Central memory CD4-positive, alpha-beta T cell (primary cell): ENCODE data around the gene DNAH14.
"Not testable (repeated sequence)": the region's sequence is repeated elsewhere in the genome, so short reads cannot be mapped to it uniquely, and the experiment has no call there.

Source experiments
- DNase-seq: peaks from one replicate; pipeline ENCODE4 v3.0.0; 2022
- total RNA-seq, 3 experiments: gene quantifications; one replicate each; lab custom pipeline; 2026; lab: John Stamatoyannopoulos, UW

DNAH14 gene
- 0.11 to 0.19 (median 0.14) reads per million in 3 experiments for total RNA-seq

- DNase-seq: no peak
These were observed at the start of gene DNAH14 for GRCh38 chr1:224929335-224930237. Gene DNAH14, plus strand, starts transcription at chr1:224929675. Its CDS starts 23,028 bp downstream, at chr1:224952703.

GRCh38 chr1:224880593-224881307 lies 48.7 kb upstream of the DNAH14 start:
- DNase-seq: no peak

- DNase-seq: not testable (repeated sequence)
These were observed 48.2 kb upstream of the DNAH14 start for GRCh38 chr1:224881308-224881692.

- no peak for DNase-seq
These were observed 47.7 kb upstream of the DNAH14 start for GRCh38 chr1:224881762-224882211.

DNA sequence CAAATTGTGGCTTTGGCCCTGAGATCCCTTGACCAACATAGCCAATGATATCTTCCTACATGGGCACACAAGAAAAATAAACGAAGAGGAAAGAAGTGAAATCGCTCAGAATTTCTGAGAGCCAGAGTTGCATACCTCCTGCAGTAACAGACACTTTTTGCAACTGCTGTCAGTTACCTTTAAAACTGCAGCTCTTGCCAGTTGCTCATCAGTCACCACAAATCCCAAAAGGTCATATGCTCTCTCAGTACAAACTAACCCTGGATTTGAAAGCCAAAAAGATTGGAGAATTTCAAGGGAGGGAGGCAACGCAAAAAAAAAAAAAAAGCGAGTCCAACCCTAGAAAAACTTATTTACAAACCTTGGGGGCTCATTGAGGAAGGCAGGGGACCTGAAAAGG lies 47.2 kb upstream of the DNAH14 start:
- no peak for DNase-seq

GRCh38 chr1:224883091-224883490 lies 46.4 kb upstream of the DNAH14 start:
- no peak for DNase-seq

GRCh38 chr1:224884361-224884801 lies 45.1 kb upstream of the DNAH14 start:
- DNase-seq: no peak

GRCh38 chr1:224885376-224885775 lies 44.1 kb upstream of the DNAH14 start:
- not testable (repeated sequence) for DNase-seq

- no peak for DNase-seq
These were observed 34.6 kb upstream of the DNAH14 start for GRCh38 chr1:224894915-224895314.

DNA sequence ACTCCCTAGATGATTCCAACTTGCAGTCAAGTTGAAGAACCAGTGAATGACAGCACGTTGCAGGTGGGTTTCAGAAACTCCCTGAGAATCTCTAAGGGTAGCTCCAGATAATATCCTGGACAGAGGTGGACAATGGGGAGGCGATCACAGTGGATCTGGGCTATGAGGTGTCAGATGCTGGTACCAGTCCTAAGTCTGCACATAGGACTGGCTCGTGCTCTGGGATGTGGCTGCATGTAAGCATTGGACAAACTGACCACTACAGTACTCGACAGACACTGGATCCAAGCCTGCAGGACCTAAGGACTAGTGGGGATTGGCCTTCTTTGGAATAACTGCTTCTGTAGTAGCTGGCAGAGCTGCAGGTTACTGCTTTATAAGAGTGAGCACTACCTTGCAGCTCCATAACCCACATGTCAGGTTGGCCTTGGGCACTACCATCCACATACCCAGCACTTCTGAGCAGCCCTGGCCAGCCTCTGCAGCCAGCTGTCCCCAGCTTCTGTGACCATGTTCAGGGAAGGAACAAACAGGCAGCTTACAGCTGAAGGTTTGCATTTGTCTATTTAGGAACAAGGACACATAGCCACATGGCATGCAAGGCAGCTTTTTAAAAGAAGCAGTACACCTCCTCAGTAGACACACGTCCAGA lies 33.2 kb upstream of the DNAH14 start:
- no peak for DNase-seq

DNA sequence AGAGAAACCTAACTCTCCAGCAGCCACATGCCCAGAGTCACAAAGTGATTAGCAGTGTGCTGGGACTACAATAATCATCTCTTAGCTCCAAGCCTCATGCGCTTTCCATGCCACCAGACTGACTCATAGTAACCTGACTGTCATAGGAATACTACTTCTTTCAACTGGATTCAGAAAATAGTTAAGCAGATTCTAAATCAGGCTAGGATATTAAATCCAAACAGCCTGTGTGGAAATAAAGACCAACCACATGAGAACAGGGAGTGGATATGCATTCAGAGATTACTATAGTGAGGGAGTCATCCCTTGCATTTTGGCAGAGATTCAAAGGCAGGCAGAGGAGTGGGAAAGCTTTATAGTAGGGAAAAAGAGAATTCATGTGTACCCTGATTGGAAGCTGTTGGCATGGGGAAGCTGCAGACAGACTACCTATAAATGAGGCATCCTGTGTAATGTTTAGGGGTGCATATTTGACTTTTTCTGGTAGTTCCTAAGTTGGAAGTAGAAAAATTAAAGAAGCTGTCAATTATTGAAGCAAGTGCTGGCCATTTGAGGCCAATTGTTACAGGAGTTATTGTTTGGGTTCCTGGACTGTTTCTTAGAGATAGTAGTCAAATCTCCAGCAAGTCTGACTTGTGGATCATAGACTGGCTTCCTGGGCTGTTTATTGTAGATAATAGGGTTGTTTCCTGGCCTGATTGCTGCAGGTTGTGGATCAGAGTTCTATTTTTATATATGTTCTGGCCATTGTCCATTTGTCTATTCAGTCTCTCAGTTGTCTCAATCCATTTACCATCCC lies 31.7 kb upstream of the DNAH14 start:
- DNase-seq: no peak

DNA sequence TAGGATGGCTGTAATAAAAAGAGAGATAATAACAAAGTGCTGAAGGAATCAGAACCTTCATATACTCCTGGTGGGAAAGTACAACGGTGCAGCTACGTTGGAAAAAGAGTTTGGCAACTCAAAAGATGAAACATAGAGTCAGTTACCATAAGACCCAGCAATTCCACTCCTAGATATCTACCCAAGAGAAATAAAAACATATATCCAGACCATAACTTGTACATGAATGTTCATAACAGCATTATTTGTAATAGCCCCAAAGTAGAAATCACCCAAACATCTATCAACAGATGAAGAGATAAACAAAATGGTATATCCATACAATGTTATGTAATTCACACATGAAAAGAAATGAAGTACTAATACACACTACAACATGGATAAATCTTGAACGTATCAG lies 30.5 kb upstream of the DNAH14 start:
- no peak for DNase-seq

GRCh38 chr1:224900062-224900630 lies 29.3 kb upstream of the DNAH14 start:
- DNase-seq: no peak

DNA sequence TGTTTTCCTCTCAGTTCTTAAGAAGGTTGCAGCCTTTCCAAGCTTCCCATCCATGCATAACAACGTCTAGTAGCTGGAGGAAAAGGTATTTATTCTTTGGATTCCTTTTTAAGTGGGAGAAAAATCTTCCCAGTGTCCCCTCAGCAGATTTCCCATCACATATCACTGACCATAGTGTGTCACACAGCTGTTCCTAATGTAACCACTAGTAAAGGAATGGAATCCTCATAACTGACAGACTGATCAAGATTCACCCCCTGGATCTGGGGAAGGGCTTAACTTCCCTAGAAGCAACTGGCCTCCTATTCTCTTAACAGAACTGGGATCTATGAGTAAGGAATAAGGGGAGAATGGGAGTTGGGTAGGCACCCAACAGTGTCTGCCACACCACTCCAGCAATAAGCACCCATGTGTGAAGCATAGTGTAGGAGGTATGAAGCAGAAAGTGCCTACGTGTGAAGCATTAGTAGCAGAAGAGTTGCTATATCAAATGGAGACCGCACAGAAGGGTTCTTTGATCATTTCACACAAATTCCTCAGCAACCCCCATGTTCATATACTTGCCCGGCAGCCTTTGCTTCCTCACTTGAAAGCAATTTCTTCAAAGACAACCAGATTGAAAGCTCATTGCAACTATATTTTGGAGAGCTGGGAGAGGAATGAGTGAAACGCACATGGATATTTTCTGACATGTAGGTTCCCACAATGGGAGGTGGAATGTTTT lies 28.2 kb upstream of the DNAH14 start:
- DNase-seq: no peak

GRCh38 chr1:224903955-224904354 lies 25.5 kb upstream of the DNAH14 start:
- DNase-seq: no peak

- DNase-seq: no peak
These were observed 23.1 kb upstream of the DNAH14 start for GRCh38 chr1:224906340-224906739.

DNA sequence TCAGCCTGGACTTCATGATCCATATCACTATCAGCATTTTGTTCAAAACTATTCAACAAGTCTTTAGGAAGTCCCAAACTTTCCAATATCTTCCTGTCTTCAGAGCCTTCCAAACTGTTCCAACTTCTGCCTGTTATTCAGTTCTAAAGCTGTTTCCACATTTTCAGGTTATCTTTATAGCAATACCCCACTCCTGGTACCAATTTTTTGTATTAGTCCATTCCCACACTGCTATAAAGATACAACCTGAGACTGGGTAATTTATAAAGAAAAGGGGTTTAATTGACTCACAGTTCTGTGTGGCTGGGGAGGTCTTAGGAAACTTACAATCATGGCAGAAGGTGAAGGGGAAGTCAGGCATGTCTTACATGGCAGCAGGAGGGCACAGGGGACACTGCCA lies 18.3 kb upstream of the DNAH14 start:
- DNase-seq: no peak

DNA sequence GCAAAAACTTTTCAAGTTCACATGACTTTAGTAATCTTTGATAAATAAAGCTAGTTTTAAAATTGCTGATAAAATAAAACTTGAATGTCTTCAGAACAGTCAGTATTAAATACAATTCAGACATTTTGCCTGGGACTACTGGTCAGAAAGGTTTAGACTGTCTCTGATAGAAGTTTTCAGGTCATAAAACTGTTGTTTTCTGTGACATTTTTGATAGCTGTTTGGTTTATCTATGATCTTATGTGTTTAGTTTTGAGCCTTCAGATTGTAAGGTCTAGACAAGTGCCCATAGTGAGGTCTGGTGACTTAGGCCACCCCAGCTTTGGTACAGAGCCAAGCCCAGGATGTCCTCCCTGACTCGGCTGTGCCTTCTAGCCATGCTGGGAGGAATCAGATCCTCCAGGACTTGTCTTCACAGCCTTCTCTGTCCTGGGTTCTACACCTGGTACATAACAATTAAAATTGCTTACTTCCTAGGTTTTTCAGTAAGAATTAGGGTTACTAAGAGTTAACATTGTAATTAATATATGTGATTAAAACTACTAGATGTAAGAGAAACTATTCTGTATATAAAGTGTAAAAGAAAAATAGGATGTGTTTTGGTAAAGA lies 15.1 kb upstream of the DNAH14 start:
- DNase-seq: no peak

DNA sequence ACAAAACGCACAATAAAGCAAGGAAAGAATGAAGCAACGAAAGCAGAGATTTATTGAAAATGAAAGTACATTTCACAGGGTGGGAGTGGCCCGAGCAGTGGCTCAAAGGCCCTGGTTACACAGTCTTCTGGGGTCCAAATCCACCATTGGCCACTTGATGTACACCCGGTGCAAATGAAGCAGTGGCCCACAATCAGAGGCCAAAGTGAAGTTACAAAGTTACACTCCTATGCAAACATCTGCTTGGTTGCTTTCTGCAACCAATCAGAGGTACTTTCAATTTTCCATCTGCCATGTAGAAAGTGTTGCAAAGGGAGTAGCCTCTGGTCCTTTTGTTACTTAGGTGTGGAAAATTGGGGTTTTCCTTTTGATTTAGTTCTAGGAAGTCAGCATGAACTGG lies 10.0 kb upstream of the DNAH14 start:
- DNase-seq: no peak

DNA sequence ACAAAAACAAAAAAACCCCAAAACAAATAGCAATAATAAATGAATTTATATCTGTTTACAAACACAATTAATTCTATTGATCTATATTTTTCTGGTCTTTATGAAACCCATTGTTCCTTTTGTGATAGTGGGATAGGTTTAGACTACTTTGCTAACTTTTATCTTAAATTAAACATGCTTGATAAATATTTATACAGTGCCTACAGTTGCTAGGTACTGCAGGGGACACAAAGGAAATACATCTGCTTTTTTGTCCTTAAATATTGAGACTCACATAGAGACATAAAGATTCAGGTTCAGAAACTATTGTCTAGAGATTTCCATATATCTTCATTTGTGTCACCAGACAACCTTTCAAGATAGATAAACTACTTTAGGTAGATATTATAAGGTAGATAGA lies 8.5 kb upstream of the DNAH14 start:
- DNase-seq: no peak

DNA sequence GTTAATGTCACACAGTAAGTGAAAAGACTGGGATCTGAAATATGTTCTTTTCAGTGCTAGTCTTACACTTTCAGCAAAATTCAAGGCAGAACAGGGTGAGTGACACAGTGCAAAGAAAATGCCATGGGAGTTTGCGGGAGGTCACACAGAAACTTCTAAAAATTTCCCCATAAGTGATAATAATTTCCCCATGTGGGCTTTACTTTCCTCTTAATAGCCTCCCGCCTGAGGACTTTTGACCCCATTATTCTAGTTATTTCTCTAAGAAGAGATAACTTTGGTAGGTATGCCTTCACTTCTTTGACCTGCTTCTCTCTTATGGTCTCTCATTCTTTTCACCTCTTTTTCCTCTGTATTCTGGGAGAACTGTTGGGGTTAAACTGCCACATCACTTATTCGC lies 8.1 kb upstream of the DNAH14 start:
- no peak for DNase-seq
